Measurements from ENCODE around the gene ROBO1. TPM values are rescaled to one million over a fixed set of nuclear protein-coding genes. Genes with fewer than 3 reads are reported as not detected.

Gene ROBO1
- total and polyA plus RNA-seq, 2 of the 8 experiments (the other 6 are each of a cell fraction or from before 2014, with no cell fraction given), result 51.4 to 91.0 TPM

DNA sequence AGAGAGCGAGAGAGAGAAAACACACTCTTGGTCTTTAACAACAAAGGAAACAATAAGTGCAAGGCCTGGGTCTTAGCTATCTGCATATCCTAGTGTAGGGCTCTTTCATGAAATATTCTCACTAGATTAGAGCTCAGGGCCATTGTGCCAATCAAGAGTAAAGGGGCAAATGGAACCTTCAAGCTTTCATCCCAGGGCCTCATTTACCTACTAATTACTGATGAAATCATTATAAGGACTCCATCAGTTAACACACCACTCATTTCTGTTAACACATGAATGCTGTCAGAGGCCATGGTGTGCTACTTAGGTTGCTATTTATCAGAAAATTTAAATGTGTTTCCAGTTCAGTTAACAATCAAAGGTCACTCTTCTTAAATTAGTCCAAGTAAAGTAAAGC is 597.8 kb downstream of the ROBO1 start (continued):
- TF ChIP-seq, protein P1, sequence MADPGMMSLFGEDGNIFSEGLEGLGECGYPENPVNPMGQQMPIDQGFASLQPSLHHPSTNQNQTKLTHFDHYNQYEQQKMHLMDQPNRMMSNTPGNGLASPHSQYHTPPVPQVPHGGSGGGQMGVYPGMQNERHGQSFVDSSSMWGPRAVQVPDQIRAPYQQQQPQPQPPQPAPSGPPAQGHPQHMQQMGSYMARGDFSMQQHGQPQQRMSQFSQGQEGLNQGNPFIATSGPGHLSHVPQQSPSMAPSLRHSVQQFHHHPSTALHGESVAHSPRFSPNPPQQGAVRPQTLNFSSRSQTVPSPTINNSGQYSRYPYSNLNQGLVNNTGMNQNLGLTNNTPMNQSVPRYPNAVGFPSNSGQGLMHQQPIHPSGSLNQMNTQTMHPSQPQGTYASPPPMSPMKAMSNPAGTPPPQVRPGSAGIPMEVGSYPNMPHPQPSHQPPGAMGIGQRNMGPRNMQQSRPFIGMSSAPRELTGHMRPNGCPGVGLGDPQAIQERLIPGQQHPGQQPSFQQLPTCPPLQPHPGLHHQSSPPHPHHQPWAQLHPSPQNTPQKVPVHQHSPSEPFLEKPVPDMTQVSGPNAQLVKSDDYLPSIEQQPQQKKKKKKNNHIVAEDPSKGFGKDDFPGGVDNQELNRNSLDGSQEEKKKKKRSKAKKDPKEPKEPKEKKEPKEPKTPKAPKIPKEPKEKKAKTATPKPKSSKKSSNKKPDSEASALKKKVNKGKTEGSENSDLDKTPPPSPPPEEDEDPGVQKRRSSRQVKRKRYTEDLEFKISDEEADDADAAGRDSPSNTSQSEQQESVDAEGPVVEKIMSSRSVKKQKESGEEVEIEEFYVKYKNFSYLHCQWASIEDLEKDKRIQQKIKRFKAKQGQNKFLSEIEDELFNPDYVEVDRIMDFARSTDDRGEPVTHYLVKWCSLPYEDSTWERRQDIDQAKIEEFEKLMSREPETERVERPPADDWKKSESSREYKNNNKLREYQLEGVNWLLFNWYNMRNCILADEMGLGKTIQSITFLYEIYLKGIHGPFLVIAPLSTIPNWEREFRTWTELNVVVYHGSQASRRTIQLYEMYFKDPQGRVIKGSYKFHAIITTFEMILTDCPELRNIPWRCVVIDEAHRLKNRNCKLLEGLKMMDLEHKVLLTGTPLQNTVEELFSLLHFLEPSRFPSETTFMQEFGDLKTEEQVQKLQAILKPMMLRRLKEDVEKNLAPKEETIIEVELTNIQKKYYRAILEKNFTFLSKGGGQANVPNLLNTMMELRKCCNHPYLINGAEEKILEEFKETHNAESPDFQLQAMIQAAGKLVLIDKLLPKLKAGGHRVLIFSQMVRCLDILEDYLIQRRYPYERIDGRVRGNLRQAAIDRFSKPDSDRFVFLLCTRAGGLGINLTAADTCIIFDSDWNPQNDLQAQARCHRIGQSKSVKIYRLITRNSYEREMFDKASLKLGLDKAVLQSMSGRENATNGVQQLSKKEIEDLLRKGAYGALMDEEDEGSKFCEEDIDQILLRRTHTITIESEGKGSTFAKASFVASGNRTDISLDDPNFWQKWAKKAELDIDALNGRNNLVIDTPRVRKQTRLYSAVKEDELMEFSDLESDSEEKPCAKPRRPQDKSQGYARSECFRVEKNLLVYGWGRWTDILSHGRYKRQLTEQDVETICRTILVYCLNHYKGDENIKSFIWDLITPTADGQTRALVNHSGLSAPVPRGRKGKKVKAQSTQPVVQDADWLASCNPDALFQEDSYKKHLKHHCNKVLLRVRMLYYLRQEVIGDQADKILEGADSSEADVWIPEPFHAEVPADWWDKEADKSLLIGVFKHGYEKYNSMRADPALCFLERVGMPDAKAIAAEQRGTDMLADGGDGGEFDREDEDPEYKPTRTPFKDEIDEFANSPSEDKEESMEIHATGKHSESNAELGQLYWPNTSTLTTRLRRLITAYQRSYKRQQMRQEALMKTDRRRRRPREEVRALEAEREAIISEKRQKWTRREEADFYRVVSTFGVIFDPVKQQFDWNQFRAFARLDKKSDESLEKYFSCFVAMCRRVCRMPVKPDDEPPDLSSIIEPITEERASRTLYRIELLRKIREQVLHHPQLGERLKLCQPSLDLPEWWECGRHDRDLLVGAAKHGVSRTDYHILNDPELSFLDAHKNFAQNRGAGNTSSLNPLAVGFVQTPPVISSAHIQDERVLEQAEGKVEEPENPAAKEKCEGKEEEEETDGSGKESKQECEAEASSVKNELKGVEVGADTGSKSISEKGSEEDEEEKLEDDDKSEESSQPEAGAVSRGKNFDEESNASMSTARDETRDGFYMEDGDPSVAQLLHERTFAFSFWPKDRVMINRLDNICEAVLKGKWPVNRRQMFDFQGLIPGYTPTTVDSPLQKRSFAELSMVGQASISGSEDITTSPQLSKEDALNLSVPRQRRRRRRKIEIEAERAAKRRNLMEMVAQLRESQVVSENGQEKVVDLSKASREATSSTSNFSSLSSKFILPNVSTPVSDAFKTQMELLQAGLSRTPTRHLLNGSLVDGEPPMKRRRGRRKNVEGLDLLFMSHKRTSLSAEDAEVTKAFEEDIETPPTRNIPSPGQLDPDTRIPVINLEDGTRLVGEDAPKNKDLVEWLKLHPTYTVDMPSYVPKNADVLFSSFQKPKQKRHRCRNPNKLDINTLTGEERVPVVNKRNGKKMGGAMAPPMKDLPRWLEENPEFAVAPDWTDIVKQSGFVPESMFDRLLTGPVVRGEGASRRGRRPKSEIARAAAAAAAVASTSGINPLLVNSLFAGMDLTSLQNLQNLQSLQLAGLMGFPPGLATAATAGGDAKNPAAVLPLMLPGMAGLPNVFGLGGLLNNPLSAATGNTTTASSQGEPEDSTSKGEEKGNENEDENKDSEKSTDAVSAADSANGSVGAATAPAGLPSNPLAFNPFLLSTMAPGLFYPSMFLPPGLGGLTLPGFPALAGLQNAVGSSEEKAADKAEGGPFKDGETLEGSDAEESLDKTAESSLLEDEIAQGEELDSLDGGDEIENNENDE (IDR thresholded peaks at IDR 0.05; ENCODE audit: insufficient replicate concordance, low read length), result no peak
- TF ChIP-seq CHD2 (IDR thresholded peaks at IDR 0.05; ENCODE audit: low read length) (no peak), SIN3A (conservative IDR thresholded peaks at IDR 0.05 in 1 of 2, IDR thresholded peaks at IDR 0.05 in 1 of 2; ENCODE audit: low read depth in 1 of 2, low read length in 2 of 2) (no peak), POLR2A (IDR thresholded peaks at IDR 0.05; ENCODE audit: control extremely low read depth in 1 of 2, low read depth in 2 of 2, low read length in 2 of 2) (no peak), EZH2 (IDR thresholded peaks at IDR 0.05; ENCODE audit: low read depth, low read length, severe bottlenecking) (no peak), KDM4A (IDR thresholded peaks at IDR 0.05; ENCODE audit: low read depth, low read length, severe bottlenecking) (no peak), KDM5A (IDR thresholded peaks at IDR 0.05; ENCODE audit: low read length) (no peak), TCF12 (IDR thresholded peaks at IDR 0.05; ENCODE audit: low read depth, low read length) (no peak), ZNF274 (IDR thresholded peaks at IDR 0.05; ENCODE audit: borderline replicate concordance, extremely low read depth, low read length) (no peak), CHD1 (IDR thresholded peaks at IDR 0.05; ENCODE audit: low read depth, low read length) (no peak)
